Ovary (tissue), 3 donors: Measurements from ENCODE around the gene VWA7.

Source experiments
- CTCF ChIP-seq, 3 donors: fragments of 450-650 bp in 2 of 3; fragments of 200-600 bp in 1 of 3; IDR thresholded peaks; one replicate each; pipeline versions ENCODE4 v1.5.1 to v1.8.0; 2016 to 2022; ENCODE audit warnings: antibody characterized with exemption in 3 of 3, mild to moderate bottlenecking in 1 of 3
- POLR2A ChIP-seq: fragments of 450-650 bp; IDR thresholded peaks from one replicate; pipeline ENCODE4 v1.6.1; 2017; ENCODE audit warnings: antibody characterized with exemption, mild to moderate bottlenecking, moderate library complexity
- donor health status: DM: no; HTN: no; CAD: no.

GRCh38 chr6:31767096-31767645, 10.0 kb downstream of the VWA7 start:
- TF ChIP-seq CTCF (IDR thresholded peaks at IDR 0.05) (no peak), POLR2A (no peak)
